SU-DHL-6 (cell line): ENCODE measurements around the gene LMOD1.

Experiments
- EZH2phosphoT487 ChIP-seq: fragments of 200-600 bp; sonication (generic), shearing (Covaris generic); conservative IDR thresholded peaks from 2 replicates; pipeline ENCODE4 v1.6.1; 2018; ENCODE audit warnings: mild to moderate bottlenecking, antibody characterized with exemption, low read length, moderate library complexity, mixed read lengths
- TF ChIP-seq, protein P1 (sequence below): fragments of 200-600 bp; sonication (generic); IDR thresholded peaks from one replicate; pipeline ENCODE4 v1.5.1; 2017; ENCODE audit warnings: antibody characterized with exemption, mild to moderate bottlenecking, low read length, moderate library complexity; ENCODE audit not compliant: insufficient read depth, poor library complexity, severe bottlenecking

DNA sequence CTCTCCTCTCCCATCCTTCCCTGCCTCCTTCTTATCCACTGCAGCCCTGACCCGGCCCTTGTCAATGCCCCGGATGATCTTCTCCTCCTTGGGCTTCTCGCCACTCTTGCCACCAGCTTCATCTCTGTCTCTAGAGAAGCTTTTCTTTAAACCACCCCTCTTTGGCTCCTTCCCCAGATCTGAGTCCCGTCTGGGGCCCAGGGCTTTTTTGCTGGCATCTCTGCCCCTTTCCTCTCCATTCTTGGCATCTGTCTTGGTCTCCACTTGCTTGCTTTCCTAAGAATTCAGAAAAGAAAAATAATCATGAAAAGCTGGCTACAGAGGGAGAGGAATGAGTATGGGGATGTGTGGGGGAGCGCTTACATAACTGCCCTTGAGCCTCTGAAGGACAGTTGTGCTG is 45.9 kb downstream of the LMOD1 start:
- TF ChIP-seq, protein P1, sequence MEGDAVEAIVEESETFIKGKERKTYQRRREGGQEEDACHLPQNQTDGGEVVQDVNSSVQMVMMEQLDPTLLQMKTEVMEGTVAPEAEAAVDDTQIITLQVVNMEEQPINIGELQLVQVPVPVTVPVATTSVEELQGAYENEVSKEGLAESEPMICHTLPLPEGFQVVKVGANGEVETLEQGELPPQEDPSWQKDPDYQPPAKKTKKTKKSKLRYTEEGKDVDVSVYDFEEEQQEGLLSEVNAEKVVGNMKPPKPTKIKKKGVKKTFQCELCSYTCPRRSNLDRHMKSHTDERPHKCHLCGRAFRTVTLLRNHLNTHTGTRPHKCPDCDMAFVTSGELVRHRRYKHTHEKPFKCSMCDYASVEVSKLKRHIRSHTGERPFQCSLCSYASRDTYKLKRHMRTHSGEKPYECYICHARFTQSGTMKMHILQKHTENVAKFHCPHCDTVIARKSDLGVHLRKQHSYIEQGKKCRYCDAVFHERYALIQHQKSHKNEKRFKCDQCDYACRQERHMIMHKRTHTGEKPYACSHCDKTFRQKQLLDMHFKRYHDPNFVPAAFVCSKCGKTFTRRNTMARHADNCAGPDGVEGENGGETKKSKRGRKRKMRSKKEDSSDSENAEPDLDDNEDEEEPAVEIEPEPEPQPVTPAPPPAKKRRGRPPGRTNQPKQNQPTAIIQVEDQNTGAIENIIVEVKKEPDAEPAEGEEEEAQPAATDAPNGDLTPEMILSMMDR, result no peak
- no peak for TF ChIP-seq EZH2phosphoT487
